Thoracic aorta (tissue), 2 donors: ENCODE measurements around the gene RBMS1. TPM values are rescaled to one million over a fixed set of nuclear protein-coding genes. Genes with fewer than 3 reads are reported as not detected.

Experiments
- ATAC-seq: fragments of 150-250 bp; one replicate; pipeline ENCODE4 v1.8.0; 2017; ENCODE audit warnings: low read depth; ENCODE audit not compliant: insufficient number of reproducible peaks, low FRiP score
- DNase-seq: peaks from one replicate; pipeline ENCODE4 v3.0.0-alpha.2; 2020; ENCODE audit warnings: low spot score
- H3K27ac ChIP-seq, 2 donors: fragments of 200-600 bp; sonication (generic); 1 replicate in 1 of 2; 2 replicates in 1 of 2; pipeline ENCODE4 v1.5.1; 2016; ENCODE audit warnings: mild to moderate bottlenecking in 2 of 2, moderate library complexity in 2 of 2
- H3K27me3 ChIP-seq: fragments of 200-600 bp; sonication (generic); replicated peaks from 2 replicates; pipeline ENCODE4 v1.6.0; 2016; ENCODE audit warnings: mild to moderate bottlenecking; ENCODE audit not compliant: insufficient read depth
- H3K36me3 ChIP-seq: fragments of 200-600 bp; sonication (generic); one replicate; pipeline ENCODE4 v1.5.1; 2016
- H3K4me1 ChIP-seq, 2 donors: fragments of 200-600 bp; sonication (generic); 1 replicate in 1 of 2; 2 replicates in 1 of 2; pipeline versions ENCODE4 v1.5.1 to v1.6.0; 2016; ENCODE audit warnings: low read depth in 2 of 2, mild to moderate bottlenecking in 1 of 2; ENCODE audit not compliant: control insufficient read depth in 1 of 2
- H3K4me3 ChIP-seq: fragments of 200-600 bp; sonication (generic); 2 replicates; pipeline ENCODE4 v1.5.1; 2016; ENCODE audit warnings: mild to moderate bottlenecking
- H3K9me3 ChIP-seq: fragments of 200-600 bp; sonication (generic); 2 replicates; pipeline ENCODE4 v1.5.1; 2016
- CTCF ChIP-seq: fragments of 200-600 bp; sonication (generic); IDR thresholded peaks from one replicate; pipeline ENCODE4 v1.5.1; 2019; ENCODE audit warnings: antibody characterized with exemption
- total RNA-seq, 2 donors: library from RNA; depleted of rRNA; stranded (reverse); fragments of >200 nt; gene quantifications; one replicate each; pipeline versions ENCODE4 v1.1.0 to v1.2.3, GENCODE V29; 2016

RBMS1 gene
- total RNA-seq, 2 donors from 2014 or later: 98.7 to 179 TPM

DNA sequence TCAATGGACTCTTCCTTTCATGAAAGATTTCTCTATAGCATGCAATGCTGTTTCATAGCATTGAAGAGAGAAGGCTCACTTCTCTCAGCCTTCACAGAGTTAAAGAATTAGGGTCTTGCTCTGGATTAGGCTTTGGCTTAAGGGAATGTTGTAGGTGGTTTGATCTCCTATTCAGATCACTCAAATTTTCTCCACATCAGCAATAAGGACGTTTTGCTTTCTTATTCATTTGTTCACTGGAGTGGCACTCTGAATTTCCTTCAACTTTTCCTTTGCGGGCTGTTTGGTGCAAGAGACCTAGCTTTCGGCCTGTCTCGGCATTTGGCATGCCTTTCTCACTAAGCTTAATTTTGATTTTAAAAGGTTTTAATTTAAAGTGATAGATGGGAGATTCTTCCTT lies 131.6 kb downstream of the RBMS1 start:
- no peak overlapping the region for H3K27ac ChIP-seq
- DNase-seq: no peak
- no peaks in the 10 kb centered on the region for H3K9me3 ChIP-seq
- no peak for ATAC-seq
- H3K4me3 ChIP-seq: no peak overlapping the region
- H3K36me3 ChIP-seq: no peaks in the 10 kb centered on the region
- no peaks in the 10 kb centered on the region for H3K27me3 ChIP-seq
- no peak for TF ChIP-seq CTCF
- H3K4me1 ChIP-seq: peaks cover 21 to 53% of the 10 kb centered on the region in 2 donors

DNA sequence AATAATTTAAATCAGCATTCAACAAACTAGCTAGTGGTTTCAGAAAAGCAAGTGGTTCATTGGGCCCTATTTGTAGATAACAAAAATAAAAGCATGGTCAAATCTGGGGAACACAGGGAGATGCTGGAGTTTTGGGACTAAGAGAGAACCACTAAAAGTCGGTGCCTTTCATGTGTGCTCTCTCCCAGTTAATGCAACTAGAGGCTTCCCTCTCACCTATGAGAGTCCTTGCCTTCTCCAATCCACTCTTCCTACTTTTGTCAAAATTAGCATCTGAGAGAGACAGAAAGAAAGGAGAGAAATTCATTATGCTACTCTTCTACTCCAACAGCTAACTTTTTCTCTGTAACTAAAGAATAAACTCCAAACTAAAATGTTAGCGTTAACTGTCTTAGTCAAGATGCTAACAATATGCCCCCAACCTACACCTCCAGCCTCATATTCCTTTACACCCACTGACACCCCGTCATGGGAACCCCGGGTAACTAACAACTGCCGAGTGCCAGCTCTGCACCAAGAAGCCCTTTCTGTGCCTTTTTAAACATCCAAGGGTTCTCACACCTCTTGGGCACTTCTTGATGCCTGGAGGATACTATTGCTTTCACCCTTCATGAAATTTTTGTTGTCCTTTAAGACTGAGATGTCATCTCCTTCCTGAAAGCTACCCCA lies 133.4 kb downstream of the RBMS1 start:
- no peaks in the 10 kb centered on the region for H3K36me3 ChIP-seq
- ATAC-seq: no peak
- no peak for DNase-seq
- no peak for TF ChIP-seq CTCF
- no peak overlapping the region for H3K4me3 ChIP-seq
- no peak overlapping the region for H3K27ac ChIP-seq
- no peaks in the 10 kb centered on the region for H3K27me3 ChIP-seq
- no peaks in the 10 kb centered on the region for H3K9me3 ChIP-seq
- peaks cover 12 to 35% of the 10 kb centered on the region in 2 donors for H3K4me1 ChIP-seq

GRCh38 chr2:160358046-160358445 lies 135.6 kb downstream of the RBMS1 start:
- no peak for TF ChIP-seq CTCF
- Histone ChIP-seq H3K27ac (no peak overlapping the region), H3K36me3 (no peaks in the 10 kb centered on the region), H3K9me3 (no peaks in the 10 kb centered on the region), H3K27me3 (no peaks in the 10 kb centered on the region), H3K4me3 (no peak overlapping the region), H3K4me1 (peaks cover 6 to 20% of the 10 kb centered on the region in 2 donors)
- DNase-seq (no peak), ATAC-seq (no peak)

GRCh38 chr2:160356485-160356884 lies 137.1 kb downstream of the RBMS1 start:
- Histone ChIP-seq H3K4me1 (peaks cover 15 to 21% of the 10 kb centered on the region in 2 donors), H3K36me3 (no peaks in the 10 kb centered on the region), H3K9me3 (no peaks in the 10 kb centered on the region), H3K27me3 (no peaks in the 10 kb centered on the region), H3K27ac (no peak overlapping the region), H3K4me3 (no peak overlapping the region)
- no peak for TF ChIP-seq CTCF
- DNase-seq: no peak
- ATAC-seq: no peak

- Histone ChIP-seq H3K4me3 (no peak overlapping the region), H3K9me3 (no peaks in the 10 kb centered on the region), H3K27me3 (no peaks in the 10 kb centered on the region), H3K27ac (no peak overlapping the region), H3K36me3 (no peaks in the 10 kb centered on the region), H3K4me1 (peaks cover 18 to 25% of the 10 kb centered on the region in 2 donors)
- TF ChIP-seq CTCF: no peak
- no peak for ATAC-seq
- no peak for DNase-seq
Measured at GRCh38 chr2:160355080-160355479, 138.5 kb downstream of the RBMS1 start.
